NCI-H2107 treated with DMSO at 0.1 percent for 48 hours (cell line): ENCODE results near the gene JAGN1.
A peak's percentile ranks its signal among the peaks of the same experiment; 100 is the strongest.
"Not testable (repeated sequence)": the region's sequence is repeated elsewhere in the genome, so short reads cannot be mapped to it uniquely, and the experiment has no call there.

ENCODE experiments used
- DNase-seq: peaks from one replicate; lab custom pipeline; 2025; ENCODE audit not compliant: unreplicated experiment; lab: John Stamatoyannopoulos, UW

The JAGN1 gene

GRCh38 chr3:9897408-9898372, 7.3 kb downstream of the JAGN1 start:
- DNase-seq, result no peak

GRCh38 chr3:9898467-9899241, 8.2 kb downstream of the JAGN1 start:
- no peak for DNase-seq

- no peak for DNase-seq
Observed at GRCh38 chr3:9899289-9899791, 8.9 kb downstream of the JAGN1 start.

- not testable (repeated sequence) for DNase-seq
Observed at GRCh38 chr3:9900965-9901415, 10.6 kb downstream of the JAGN1 start.

DNA sequence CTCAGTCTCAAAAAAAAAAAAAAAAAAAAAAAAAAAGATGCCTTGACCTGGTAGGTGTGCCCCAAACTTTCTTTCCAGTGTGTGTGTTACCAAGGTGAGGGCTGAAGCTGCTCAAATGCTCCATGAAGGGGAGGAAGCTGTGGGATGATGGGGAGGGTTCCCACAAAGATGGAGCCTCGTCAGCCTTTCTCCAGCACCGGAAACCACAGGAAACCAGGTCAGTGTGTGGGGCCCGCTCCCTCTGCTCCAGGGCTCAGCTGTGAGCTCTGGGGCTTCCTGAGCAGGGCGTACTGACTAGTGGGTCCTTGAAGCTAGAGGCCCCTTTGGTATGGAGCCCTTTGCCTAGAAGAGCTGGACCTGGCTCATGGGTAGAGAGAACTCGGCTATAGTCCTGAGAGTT, 11.6 kb downstream of the JAGN1 start:
- no peak for DNase-seq

- DNase-seq, result peak; percentile 20
Observed at GRCh38 chr3:9902372-9903237, 12.2 kb downstream of the JAGN1 start, which contains the start of gene IL17RE. Gene IL17RE, plus strand, starts transcription at chr3:9902848. Its CDS starts 85 bp downstream, at chr3:9902933.

DNA sequence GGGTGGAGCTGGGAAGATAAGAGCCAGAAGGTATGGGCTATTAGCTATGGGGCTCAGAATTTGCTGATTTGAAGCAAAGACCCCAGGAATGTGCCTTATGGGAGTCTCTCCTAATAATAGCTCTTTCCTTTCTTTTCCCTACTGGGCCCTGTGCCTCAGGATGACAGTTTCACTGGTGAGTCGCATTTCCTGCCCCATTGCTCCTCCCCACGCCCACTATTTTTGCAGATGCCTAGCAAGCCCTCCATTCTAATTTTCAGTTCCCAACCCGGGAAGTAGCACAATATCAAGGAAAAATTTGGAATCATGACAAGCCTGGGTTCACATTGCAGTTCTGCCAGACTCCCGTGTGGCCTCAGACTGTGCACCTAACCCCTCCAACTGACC, 12.8 kb downstream of the JAGN1 start:
- no peak for DNase-seq

DNA sequence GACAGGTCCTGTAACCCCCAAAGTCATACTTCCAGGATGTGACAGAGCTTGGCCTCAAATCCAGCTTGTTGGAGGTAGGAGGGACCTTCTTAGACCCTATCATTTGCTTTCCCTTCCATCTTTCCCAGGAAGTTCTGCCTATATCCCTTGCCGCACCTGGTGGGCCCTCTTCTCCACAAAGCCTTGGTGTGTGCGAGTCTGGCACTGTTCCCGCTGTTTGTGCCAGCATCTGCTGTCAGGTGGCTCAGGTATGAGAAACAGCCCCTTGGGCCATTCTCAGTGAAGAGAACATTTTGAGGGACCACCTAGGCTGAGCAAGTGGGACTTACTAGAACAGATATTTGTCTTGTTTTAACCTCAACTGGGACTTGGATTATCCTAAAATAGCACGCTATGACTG, 13.5 kb downstream of the JAGN1 start:
- no peak for DNase-seq

DNA sequence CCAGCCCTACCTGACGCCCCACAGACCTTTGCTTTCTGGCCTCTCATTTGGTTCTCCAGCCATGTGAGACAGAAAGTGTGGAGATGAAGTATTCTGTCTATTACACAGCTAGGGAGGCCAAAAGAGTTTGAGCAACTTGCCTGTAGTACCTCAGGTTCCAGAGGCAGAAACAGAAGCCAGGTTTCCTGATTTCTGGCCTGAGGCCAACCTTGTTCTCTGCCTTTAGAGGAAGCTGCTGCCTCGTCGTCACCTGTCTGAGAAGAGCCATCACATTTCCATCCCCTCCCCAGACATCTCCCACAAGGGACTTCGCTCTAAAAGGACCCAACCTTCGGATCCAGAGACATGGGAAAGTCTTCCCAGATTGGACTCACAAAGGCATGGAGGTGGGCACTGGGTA, 16.1 kb downstream of the JAGN1 start:
- no peak for DNase-seq

GRCh38 chr3:9908286-9908685, 17.9 kb downstream of the JAGN1 start:
- no peak for DNase-seq

- no peak for DNase-seq
Observed at GRCh38 chr3:9909221-9910013, 19.0 kb downstream of the JAGN1 start.

GRCh38 chr3:9911863-9912262, 21.5 kb downstream of the JAGN1 start:
- no peak for DNase-seq

- DNase-seq, result peak; percentile 80
Observed at GRCh38 chr3:9912294-9912935, 22.0 kb downstream of the JAGN1 start.

GRCh38 chr3:9913601-9914000, 23.2 kb downstream of the JAGN1 start:
- DNase-seq, result no peak

DNA sequence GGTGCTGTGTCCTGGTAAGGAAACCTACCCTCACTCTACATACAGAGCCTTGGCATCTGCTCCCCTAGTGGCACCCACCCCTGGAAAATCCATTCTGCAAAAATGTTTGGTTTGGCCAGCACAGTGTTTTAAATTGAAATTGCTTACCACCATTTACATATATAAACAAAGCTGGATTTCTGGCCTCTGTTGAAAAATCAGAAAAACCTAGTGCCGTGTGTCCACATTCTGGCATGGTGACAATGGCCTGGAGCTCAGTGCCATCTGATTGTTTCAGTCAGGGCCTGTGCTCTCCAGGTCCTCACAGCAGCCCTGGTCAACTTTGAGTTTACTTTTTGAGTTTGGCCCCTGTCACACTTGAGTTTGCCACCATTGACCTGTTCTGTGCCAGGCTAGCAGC, 23.6 kb downstream of the JAGN1 start:
- no peak for DNase-seq

DNA sequence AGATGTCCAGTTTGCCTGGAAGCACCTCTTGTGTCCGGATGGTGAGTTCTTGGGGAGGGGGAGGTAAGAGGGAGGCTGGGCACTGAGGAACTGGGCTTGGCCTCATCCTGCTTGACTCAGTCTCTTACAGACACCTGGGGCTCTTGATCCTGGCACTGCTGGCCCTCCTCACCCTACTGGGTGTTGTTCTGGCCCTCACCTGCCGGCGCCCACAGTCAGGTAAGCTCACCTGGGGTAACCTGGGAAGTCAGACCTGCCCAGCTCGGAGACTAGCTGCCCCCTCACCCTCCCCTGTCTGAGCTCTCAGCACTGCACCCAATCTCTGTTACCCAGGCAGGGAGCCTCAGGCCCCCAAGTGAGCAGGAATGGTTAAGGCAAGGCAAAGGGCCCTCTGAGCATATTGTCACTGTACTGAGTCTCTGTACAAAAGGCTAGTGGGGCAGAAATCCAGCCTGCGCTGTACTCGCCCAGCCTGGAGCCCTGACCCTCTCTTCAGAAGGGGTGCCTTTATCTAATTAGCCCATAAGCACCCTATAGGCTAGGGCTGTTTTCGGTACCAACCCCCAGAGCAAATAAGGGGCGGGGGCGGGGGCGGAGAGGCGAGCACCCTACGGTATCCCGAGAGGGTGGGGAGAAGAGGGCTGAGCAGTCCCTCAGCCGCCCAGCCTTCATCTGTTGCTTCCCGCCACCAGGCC, 24.3 kb downstream of the JAGN1 start:
- no peak for DNase-seq

DNA sequence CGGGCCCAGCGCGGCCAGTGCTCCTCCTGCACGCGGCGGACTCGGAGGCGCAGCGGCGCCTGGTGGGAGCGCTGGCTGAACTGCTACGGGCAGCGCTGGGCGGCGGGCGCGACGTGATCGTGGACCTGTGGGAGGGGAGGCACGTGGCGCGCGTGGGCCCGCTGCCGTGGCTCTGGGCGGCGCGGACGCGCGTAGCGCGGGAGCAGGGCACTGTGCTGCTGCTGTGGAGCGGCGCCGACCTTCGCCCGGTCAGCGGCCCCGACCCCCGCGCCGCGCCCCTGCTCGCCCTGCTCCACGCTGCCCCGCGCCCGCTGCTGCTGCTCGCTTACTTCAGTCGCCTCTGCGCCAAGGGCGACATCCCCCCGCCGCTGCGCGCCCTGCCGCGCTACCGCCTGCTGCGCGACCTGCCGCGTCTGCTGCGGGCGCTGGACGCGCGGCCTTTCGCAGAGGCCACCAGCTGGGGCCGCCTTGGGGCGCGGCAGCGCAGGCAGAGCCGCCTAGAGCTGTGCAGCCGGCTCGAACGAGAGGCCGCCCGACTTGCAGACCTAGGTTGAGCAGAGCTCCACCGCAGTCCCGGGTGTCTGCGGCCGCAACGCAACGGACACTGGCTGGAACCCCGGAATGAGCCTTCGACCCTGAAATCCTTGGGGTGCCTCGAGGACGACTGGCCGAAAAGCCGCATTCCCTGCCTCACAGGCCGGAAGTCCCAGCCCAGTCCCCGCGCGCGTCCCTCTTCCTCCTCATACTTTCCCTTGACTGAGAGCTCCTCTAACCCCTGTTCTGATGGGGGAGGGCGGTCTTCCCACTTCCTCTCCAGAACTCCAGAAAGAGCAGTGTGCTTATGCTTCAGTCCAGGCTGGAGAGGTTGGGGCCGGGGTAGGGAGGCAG, 25.1 kb downstream of the JAGN1 start:
- DNase-seq, result no peak

- DNase-seq, result no peak
Observed at GRCh38 chr3:9916346-9916733, 25.9 kb downstream of the JAGN1 start.
